HG03439 (cell line): ENCODE results near the gene DCHS2.

ENCODE experiments used
- ATAC-seq: cut with Tn5 transposase; IDR thresholded peaks from one replicate; pipeline ENCODE4 v1.9.1; 2021; ENCODE audit warnings: mild to moderate bottlenecking, moderate library complexity; ENCODE audit not compliant: unreplicated experiment

The DCHS2 gene

DNA sequence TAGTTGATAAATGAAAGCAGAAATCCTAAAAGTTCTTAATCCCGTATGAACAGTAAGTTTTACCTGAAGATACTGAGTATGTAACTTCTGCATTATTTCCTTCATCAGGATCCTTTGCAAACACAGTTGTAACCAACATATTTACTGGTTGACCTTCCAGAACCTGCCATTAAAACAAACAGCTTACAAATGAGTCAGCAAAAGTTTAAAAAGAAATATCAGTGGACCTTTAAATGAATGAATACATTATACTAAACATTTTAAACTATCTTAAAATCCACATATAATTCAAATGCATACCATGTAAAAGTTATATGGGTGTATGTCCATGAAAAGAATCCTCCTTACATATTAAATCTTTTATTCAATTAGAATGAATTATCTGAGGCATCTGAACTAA, 163.6 kb downstream of the DCHS2 start:
- ATAC-seq, result no peak

- no peak for ATAC-seq
Observed at GRCh38 chr4:154320521-154320920, 171.1 kb downstream of the DCHS2 start.

DNA sequence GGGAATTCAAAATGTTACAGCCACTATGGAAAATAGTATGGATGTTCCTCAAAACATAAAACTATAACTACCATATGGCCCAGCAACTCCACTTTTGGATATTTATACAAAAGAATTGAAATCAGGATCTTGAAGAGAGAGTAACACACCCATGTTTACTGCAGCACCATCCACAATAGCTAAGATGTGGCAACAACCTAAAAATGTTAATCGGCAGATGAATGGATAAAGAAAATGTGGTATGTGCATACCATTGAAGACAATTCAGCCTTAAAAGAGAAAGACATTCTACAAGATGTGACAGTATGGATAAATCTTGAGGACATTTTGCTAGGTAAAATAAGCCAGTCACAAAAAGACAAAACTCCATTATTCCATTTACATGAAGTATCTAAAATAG, 171.9 kb downstream of the DCHS2 start:
- no peak for ATAC-seq

- no peak for ATAC-seq
Observed at GRCh38 chr4:154317201-154317999, 174.2 kb downstream of the DCHS2 start.

- no peak for ATAC-seq
Observed at GRCh38 chr4:154315741-154316140, 175.9 kb downstream of the DCHS2 start.

- no peak for ATAC-seq
Observed at GRCh38 chr4:154314248-154314647, 177.4 kb downstream of the DCHS2 start.

- no peak for ATAC-seq
Observed at GRCh38 chr4:154313004-154313585, 178.5 kb downstream of the DCHS2 start.

- no peak for ATAC-seq
Observed at GRCh38 chr4:154312246-154312645, 179.4 kb downstream of the DCHS2 start.

GRCh38 chr4:154310578-154310977, 181.0 kb downstream of the DCHS2 start:
- ATAC-seq, result no peak

- no peak for ATAC-seq
Observed at GRCh38 chr4:154308207-154308606, 183.4 kb downstream of the DCHS2 start.

- ATAC-seq, result no peak
Observed at GRCh38 chr4:154307451-154307850, 184.1 kb downstream of the DCHS2 start.

GRCh38 chr4:154305616-154306015, 186.0 kb downstream of the DCHS2 start:
- no peak for ATAC-seq

DNA sequence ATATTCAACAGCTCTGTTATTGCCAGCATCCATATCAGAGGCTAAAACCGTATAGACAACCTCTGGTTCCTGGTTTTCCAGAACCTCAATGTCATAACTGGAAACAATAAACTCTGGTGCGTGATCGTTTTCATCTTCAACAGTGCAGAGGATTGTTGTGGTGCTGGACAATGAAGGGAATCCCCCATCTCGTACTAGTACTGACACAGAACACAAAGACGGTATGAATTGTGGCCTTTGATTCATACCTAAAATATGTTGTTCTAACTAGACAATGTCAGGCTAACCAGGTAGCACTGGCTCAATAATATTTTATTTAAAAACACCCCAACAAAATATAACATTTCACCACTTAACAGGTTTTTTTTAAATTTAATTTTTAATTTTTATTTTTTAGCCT, 186.9 kb downstream of the DCHS2 start:
- ATAC-seq, result no peak

- ATAC-seq, result no peak
Observed at GRCh38 chr4:154294652-154295350, 196.8 kb downstream of the DCHS2 start.

DNA sequence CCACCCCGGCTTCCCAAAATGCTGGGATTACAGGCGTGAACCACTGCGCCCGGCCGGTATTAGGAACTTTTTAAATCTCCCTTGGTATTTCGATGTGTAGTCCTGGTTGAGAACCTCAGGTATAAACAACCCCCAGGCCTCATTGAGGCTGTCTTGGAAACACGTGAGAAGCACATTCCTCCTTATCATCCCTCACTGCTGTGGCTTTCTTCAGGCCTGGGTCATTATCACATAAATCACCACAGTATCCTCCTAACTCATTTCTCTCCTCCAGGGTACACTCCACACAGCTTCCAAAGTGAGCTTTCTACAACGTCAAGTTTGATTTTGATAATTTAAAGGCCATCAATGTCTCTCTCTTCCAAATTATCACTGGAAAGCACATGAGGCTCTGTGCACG, 198.2 kb downstream of the DCHS2 start:
- ATAC-seq, result no peak

DNA sequence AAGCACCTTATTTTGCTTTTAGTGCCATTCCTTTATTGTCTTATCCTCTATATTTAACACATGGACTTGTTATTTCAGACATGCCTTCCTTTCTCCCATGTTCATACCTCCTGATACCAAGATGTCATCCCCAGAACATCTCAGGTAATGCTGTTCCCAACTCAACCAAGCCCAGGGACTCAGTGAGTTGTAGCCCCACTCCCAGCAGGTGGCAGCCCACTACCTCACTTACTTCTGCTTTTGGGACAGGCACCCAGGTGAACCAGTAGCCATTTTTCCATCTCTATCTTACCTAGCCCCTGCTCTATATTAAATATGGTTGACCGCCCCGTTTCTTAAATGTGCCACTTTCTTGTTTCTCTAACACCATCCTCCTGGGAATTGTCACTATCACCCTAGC, 199.0 kb downstream of the DCHS2 start:
- ATAC-seq, result no peak

- ATAC-seq, result no peak
Observed at GRCh38 chr4:154277172-154277571, 214.4 kb downstream of the DCHS2 start.

GRCh38 chr4:154276496-154276895, 215.1 kb downstream of the DCHS2 start:
- no peak for ATAC-seq

GRCh38 chr4:154254999-154255398, 236.6 kb downstream of the DCHS2 start:
- ATAC-seq, result no peak

DNA sequence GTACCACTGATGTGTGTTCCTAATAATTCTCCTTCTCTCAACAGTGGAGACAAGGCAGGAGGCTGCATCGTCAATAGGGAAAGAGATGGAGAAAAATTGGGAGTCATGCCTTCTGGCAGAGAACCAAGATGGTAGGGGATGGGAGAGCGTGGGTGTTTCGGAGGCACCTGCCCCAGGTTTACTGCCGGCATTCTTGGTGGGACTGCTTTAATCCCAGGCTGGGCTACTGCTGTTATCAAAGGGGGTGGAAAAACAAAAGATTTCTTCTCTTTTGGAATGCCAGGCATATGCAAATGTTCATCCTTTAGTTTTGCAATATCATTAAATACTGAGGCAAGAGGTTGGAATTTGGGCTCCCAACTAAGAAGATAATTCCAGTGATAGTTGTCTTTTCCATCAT, 257.0 kb downstream of the DCHS2 start:
- ATAC-seq, result no peak

GRCh38 chr4:154231806-154232478, 259.7 kb downstream of the DCHS2 start:
- ATAC-seq, result no peak

DNA sequence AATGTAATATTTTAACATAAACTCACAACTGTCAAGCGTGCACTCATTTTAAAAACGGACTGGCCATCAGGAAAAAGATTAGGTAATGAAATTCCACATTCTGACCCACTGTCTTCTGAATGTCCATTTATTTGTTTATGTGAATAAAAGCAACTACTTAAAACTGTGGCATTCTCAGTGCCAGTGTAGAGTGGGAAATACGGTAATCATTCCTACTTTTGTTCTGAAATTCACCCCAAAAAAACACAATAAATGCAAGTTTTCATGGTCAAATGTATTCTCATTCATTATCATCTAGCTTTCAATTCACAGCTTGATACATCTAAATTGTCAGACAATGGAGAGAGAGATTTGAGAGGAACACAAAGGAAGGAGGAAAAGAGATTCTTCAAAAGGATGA, 260.9 kb downstream of the DCHS2 start:
- no peak for ATAC-seq
